ENCODE results near the gene ITPR1. TPM values are rescaled to one million over a fixed set of nuclear protein-coding genes. Genes with fewer than 3 reads are reported as not detected.

The ITPR1 gene
- total and polyA plus RNA-seq, 2 experiments from 2014 or later: 6.8 to 21.0 TPM

GRCh38 chr3:4716706-4717362 lies 223.7 kb downstream of the ITPR1 start (continued):
- TF ChIP-seq ZNF462 (CRISPR knock-in tag; IDR thresholded peaks at IDR 0.05): no peak
- TF ChIP-seq ZNF331 (CRISPR knock-in tag; IDR thresholded peaks at IDR 0.05; ENCODE audit: low read depth): no peak
- TF ChIP-seq EZH2phosphoT487 (IDR thresholded peaks at IDR 0.05; ENCODE audit: unreplicated experiment): no peak
- TF ChIP-seq POLR2AphosphoS5 (IDR thresholded peaks at IDR 0.05; ENCODE audit: low read depth): no peak
- TF ChIP-seq ZNF114 (CRISPR knock-in tag; IDR thresholded peaks at IDR 0.05): no peak

- H3K4me3 Mint-ChIP-seq: no peak overlapping the region
- Histone ChIP-seq H3K4me1 (ENCODE audit: insufficient read depth) (peaks cover 29% of the 10 kb centered on the region), H3K27ac (ENCODE audit: low read depth) (no peak overlapping the region), H3K4me2 (no peak overlapping the region), H3K9me2 (ENCODE audit: insufficient read depth) (no peaks in the 10 kb centered on the region), H2AFZ (no peak overlapping the region), H3K79me2 (replicated peaks; ENCODE audit: insufficient read depth) (no peaks in the 10 kb centered on the region), H3K4me3 (no peak overlapping the region), H3K36me3 (ENCODE audit: insufficient read depth) (no peaks in the 10 kb centered on the region), H3F3A (replicated peaks; ENCODE audit: low read depth) (no peaks in the 10 kb centered on the region), H3K27me3 (ENCODE audit: insufficient read depth) (no peaks in the 10 kb centered on the region), H4K20me1 (replicated peaks; ENCODE audit: insufficient read depth) (no peaks in the 10 kb centered on the region)
- TF ChIP-seq ZNF462 (CRISPR knock-in tag; IDR thresholded peaks at IDR 0.05) (no peak), NANOG (IDR thresholded peaks at IDR 0.05; ENCODE audit: borderline replicate concordance) (no peak), STAT1 (IDR thresholded peaks at IDR 0.05; ENCODE audit: unreplicated experiment) (no peak), EZH2phosphoT487 (IDR thresholded peaks at IDR 0.05; ENCODE audit: unreplicated experiment) (no peak)
- peaks cover 3% of the 10 kb centered on the region for H3K27me3 Mint-ChIP-seq (ENCODE audit: insufficient read depth, low read depth, poor library complexity)
- no peaks in the 10 kb centered on the region for H3K36me3 Mint-ChIP-seq (ENCODE audit: low read depth)
- no peak for DNase-seq (ENCODE audit: low spot score)
- peaks cover 38% of the 10 kb centered on the region for H3K4me1 Mint-ChIP-seq
- no peak overlapping the region for H3K27ac Mint-ChIP-seq
- no peaks in the 10 kb centered on the region for H3K9me3 Mint-ChIP-seq
- no peak for ATAC-seq
Observed at GRCh38 chr3:4717363-4717740, 224.2 kb downstream of the ITPR1 start.

Data from GM23338 (cell line).